K562 (cell line): Measurements from ENCODE around the gene TENM3. TPM values are rescaled to one million over a fixed set of nuclear protein-coding genes. Genes with fewer than 3 reads are reported as not detected.

Source experiments
- ATAC-seq: fragments of 200-7000 bp; cut with Tn5 transposase; 3 replicates; pipeline ENCODE4 v1.9.1; 2020; ENCODE audit warnings: moderate library complexity
- BruUV-seq: library from RNA; stranded (reverse); fragments of 400-500 nt; replicated peaks from 2 replicates; lab custom pipeline; 2021; lab: Mats Ljungman, UMichigan
- CTCF ChIA-PET: fragments of 300-600 bp; formaldehyde crosslinking; extraction: SDS; loops from one replicate; lab custom pipeline; 2021; ENCODE audit warnings: low intra/inter-chr PET ratio; lab: Yijun Ruan, JAX
- POLR2A ChIA-PET: fragments of 300-600, 350-650 bp; sonication (Branson Sonifier 250); formaldehyde crosslinking; extraction: SDS; loops from one replicate; lab custom pipeline; 2021; ENCODE audit warnings: antibody characterized with exemption, inconsistent platforms; lab: Yijun Ruan, JAX
- DNase-seq, 4 experiments: peaks; one replicate each; pipeline versions ENCODE4 v3.0.0 to v3.0.0-alpha.2; 2011 to 2018; ENCODE audit warnings: low spot score in 3 of 4, mixed read lengths in 3 of 4; ENCODE audit errors: extremely low read depth in 1 of 4
- FAIRE-seq: peaks from 2 replicates; lab custom pipeline; 2011; peaks lifted over from hg19 to GRCh38; lab: Jason Lieb, UNC
- H2AFZ ChIP-seq: 2 replicates; pipeline ENCODE4 v1.6.0; 2011; ENCODE audit warnings: low read depth, low read length, control low read depth, inconsistent platforms
- H3K27ac ChIP-seq: fragments of 200-600 bp; 3 replicates; pipeline ENCODE4 v1.8.0; 2011; ENCODE audit warnings: low read depth, mild to moderate bottlenecking, control low read depth, inconsistent platforms, low read length, moderate library complexity, mixed read lengths; ENCODE audit errors: extremely low read depth
- H3K27me3 ChIP-seq, 2 experiments: fragments of 300-600 bp in 1 of 2; 2 replicates in 1 of 2; 3 replicates in 1 of 2; pipeline versions ENCODE4 v1.6.0 to v1.8.0; 2011; ENCODE audit warnings: inconsistent platforms in 2 of 2, low read length in 2 of 2, mild to moderate bottlenecking in 1 of 2, mixed read lengths in 1 of 2, moderate library complexity in 1 of 2; ENCODE audit not compliant: control insufficient read depth in 2 of 2, insufficient read depth in 2 of 2
- H3K36me3 ChIP-seq: fragments of 300-600 bp; 3 replicates; pipeline ENCODE4 v1.8.0; 2011; ENCODE audit warnings: mild to moderate bottlenecking, low read length, inconsistent platforms; ENCODE audit not compliant: control insufficient read depth, insufficient read depth
- H3K4me1 ChIP-seq, 2 experiments: fragments of 200-600 bp in 1 of 2; replicated peaks in 1 of 2; 2 replicates in 1 of 2; 3 replicates in 1 of 2; pipeline versions ENCODE4 v1.5.1 to v1.8.0; 2011; ENCODE audit warnings: inconsistent platforms in 2 of 2, low read length in 2 of 2, mild to moderate bottlenecking in 1 of 2, mixed read lengths in 1 of 2, moderate library complexity in 1 of 2; ENCODE audit not compliant: control insufficient read depth in 2 of 2, insufficient read depth in 2 of 2
- H3K4me2 ChIP-seq: 2 replicates; pipeline ENCODE4 v1.6.1; 2011; ENCODE audit warnings: low read length, control low read depth, inconsistent platforms, mixed read lengths; ENCODE audit not compliant: insufficient read depth
- H3K4me3 ChIP-seq: fragments of 200-600 bp; sonication (generic), shearing (Covaris generic); 2 replicates; pipeline ENCODE4 v1.5.1; 2016; ENCODE audit warnings: control low read depth, inconsistent platforms
- H3K79me2 ChIP-seq: fragments of 200-600 bp; 3 replicates; pipeline ENCODE4 v1.8.0; 2011; ENCODE audit warnings: low read length, inconsistent platforms; ENCODE audit not compliant: control insufficient read depth, insufficient read depth
- H3K9ac ChIP-seq, 2 experiments: 2 replicates each; pipeline versions ENCODE4 v1.6.0 to v1.6.1; 2011; ENCODE audit warnings: low read depth in 2 of 2, low read length in 2 of 2, control low read depth in 1 of 2, inconsistent platforms in 1 of 2, mild to moderate bottlenecking in 1 of 2, mixed read lengths in 1 of 2; ENCODE audit not compliant: insufficient read depth in 1 of 2
- H3K9me1 ChIP-seq: one replicate; pipeline ENCODE4 v1.6.0; 2011; ENCODE audit warnings: inconsistent platforms, mild to moderate bottlenecking, low read length, moderate library complexity; ENCODE audit not compliant: control insufficient read depth, insufficient read depth
- H3K9me3 ChIP-seq: replicated peaks from 2 replicates; pipeline ENCODE4 v1.5.1; 2011; ENCODE audit warnings: low read depth, low read length, inconsistent platforms; ENCODE audit not compliant: control insufficient read depth, insufficient read depth
- H4K20me1 ChIP-seq: replicated peaks from 2 replicates; pipeline ENCODE4 v1.6.1; 2011; ENCODE audit warnings: low read length, inconsistent platforms, mixed read lengths; ENCODE audit not compliant: control insufficient read depth, insufficient read depth
- CREB5 ChIP-seq: fragments of 250-450 bp; sonication (Bioruptor Pico); IDR thresholded peaks from 2 replicates; pipeline ENCODE4 v1.5.0; 2020; ENCODE audit warnings: mild to moderate bottlenecking
- GABPA ChIP-seq: fragments of 200-800 bp; sonication (Bioruptor generic); conservative IDR thresholded peaks from 2 replicates; pipeline ENCODE4 v1.6.1; 2016; ENCODE audit warnings: low read depth, missing genetic modification characterization, missing compliant biosample characterization
- KLF13 ChIP-seq: fragments of 450-650 bp; IDR thresholded peaks from 2 replicates; pipeline ENCODE4 v1.6.1; 2016; ENCODE audit warnings: missing genetic modification characterization, low read depth, mild to moderate bottlenecking, missing compliant biosample characterization, moderate library complexity, borderline replicate concordance
- MNT ChIP-seq, 2 experiments: fragments of 450-650 bp; conservative IDR thresholded peaks; 2 replicates each; pipeline ENCODE4 v1.6.1; 2017; ENCODE audit warnings: mild to moderate bottlenecking in 2 of 2, moderate library complexity in 2 of 2
- NRF1 ChIP-seq, 2 experiments: fragments of 450-650 bp; IDR thresholded peaks in 1 of 2; conservative IDR thresholded peaks in 1 of 2; 2 replicates each; pipeline ENCODE4 v1.6.1; 2014; ENCODE audit warnings: mild to moderate bottlenecking in 2 of 2
- PBX2 ChIP-seq, 2 experiments: IDR thresholded peaks in 1 of 2; conservative IDR thresholded peaks in 1 of 2; 2 replicates each; pipeline ENCODE4 v1.6.1; 2016; ENCODE audit warnings: low read depth in 2 of 2, mild to moderate bottlenecking in 1 of 2, missing compliant biosample characterization in 1 of 2, missing genetic modification characterization in 1 of 2, moderate library complexity in 1 of 2
- PCBP2 ChIP-seq: fragments of 200-400 bp; formaldehyde crosslinking; IDR thresholded peaks from 2 replicates; pipeline ENCODE4 v1.6.1; 2018; ENCODE audit warnings: low read length, low read depth, mild to moderate bottlenecking, moderate library complexity; ENCODE audit not compliant: poor library complexity, severe bottlenecking
- PREB ChIP-seq: sonication (generic); formaldehyde crosslinking; IDR thresholded peaks from 2 replicates; pipeline ENCODE4 v1.8.1; 2023; ENCODE audit warnings: mild to moderate bottlenecking, missing genetic modification reagents
- SP2 ChIP-seq: IDR thresholded peaks from 2 replicates; pipeline ENCODE4 v1.6.1; 2011; ENCODE audit warnings: mild to moderate bottlenecking, low read depth, low read length, moderate library complexity; ENCODE audit not compliant: poor library complexity, severe bottlenecking; ENCODE audit errors: extremely low read depth
- SRSF9 ChIP-seq: fragments of 200-400 bp; formaldehyde crosslinking; IDR thresholded peaks from 2 replicates; pipeline ENCODE4 v1.6.1; 2017; ENCODE audit warnings: low read depth, low read length, borderline replicate concordance
- ZNF324 ChIP-seq: fragments of 250-450 bp; sonication (Bioruptor Pico); IDR thresholded peaks from 2 replicates; pipeline ENCODE4 v1.4.0; 2020; ENCODE audit warnings: mild to moderate bottlenecking
- WGBS: fragments of 100-300 bp; shearing (Covaris generic); methylation state at CpG from one replicate; pipeline ENCODE4 v1.1.6; 2016; ENCODE audit warnings: low coverage, mixed read lengths; ENCODE audit not compliant: insufficient coverage; ENCODE audit errors: missing lambda C conversion rate; 5-methylcytosine and 5-hydroxymethylcytosine counted together
- in situ Hi-C: fragments of 300-500 bp; cut with MboI; formaldehyde crosslinking; loops from 4 replicates; pipeline ENCODE4 v1.15.0; 2018; ENCODE audit warnings: inconsistent platforms, mixed read lengths
- intact Hi-C: fragments of 100-400 bp; cut with micrococcal nuclease; formaldehyde crosslinking; loops from 2 replicates; pipeline ENCODE4 v1.14.2; 2022
- polyA plus RNA-seq, 8 experiments: library from polyadenylated mRNA; depleted of rRNA in 4 of 8; stranded (reverse) in 5 of 8; unstranded in 3 of 8; fragments of >200 nt; fragmentation: Nextera tagmentation in 2 of 8; fragmentation: Illumina TruSeq in 1 of 8; extraction: Ambion mirVana in 2 of 8; extraction: Trizol in 1 of 8; gene quantifications; 2 replicates each; pipeline versions ENCODE4 v1.2.1 to v1.2.3, GENCODE V29; 2011 to 2014; ENCODE audit warnings: inconsistent platforms in 1 of 8, missing spikeins in 1 of 8
- total RNA-seq, 7 experiments: library from RNA; depleted of rRNA in 6 of 7; stranded (reverse); fragments of >200 nt in 6 of 7; fragmentation: Illumina TruSeq in 2 of 7; extraction: Trizol in 2 of 7; gene quantifications; 2 replicates each; pipeline versions ENCODE4 v1.2.1 to v1.2.3, GENCODE V29; 2011 to 2021; ENCODE audit warnings: low replicate concordance in 1 of 7

TENM3 gene
- total and polyA plus RNA-seq, 9 of the 15 experiments (the other 6 are each of a cell fraction or from before 2014, with no cell fraction given): 0.01 to 0.02 TPM; not detected in 7

DNA sequence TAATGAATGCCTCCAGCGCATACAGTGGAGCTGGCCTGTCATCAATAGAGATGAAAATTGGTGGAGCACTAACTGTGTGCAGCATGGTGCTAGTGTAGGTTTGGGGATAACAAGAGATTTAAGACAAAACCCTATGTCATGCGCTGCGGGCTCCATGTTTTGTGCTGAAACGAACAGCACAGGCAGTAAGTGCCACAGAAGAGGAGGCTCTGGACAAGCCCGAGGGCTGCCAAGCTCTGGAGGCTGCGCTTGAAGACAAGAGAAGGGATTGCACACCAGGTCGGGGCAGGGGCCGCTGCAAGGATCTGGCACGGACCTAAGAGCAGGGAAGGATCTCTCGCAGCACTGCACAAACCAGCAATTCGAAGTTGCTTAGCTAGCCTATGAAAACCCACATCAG lies 35.5 kb downstream of the TENM3 start:
- 0% methylated on average over 10 of the region's 11 CpGs for WGBS
- in situ Hi-C loops (no loop called here), intact Hi-C loops (no loop called here)
- Histone ChIP-seq H3K9me3 (no peaks in the 10 kb centered on the region), H3K79me2 (no peaks in the 10 kb centered on the region), H4K20me1 (no peaks in the 10 kb centered on the region), H2AFZ (no peak overlapping the region), H3K4me2 (no peak overlapping the region), H3K4me1 (no peaks in the 10 kb centered on the region), H3K36me3 (no peaks in the 10 kb centered on the region), H3K27me3 (peaks cover 0 to 2% of the 10 kb centered on the region in 2 experiments; a peak in 2 of 5 replicates), H3K9me1 (no peaks in the 10 kb centered on the region), H3K4me3 (no peak overlapping the region), H3K9ac (no peak overlapping the region; a peak in 1 of 4 replicates), H3K27ac (no peak overlapping the region)
- no peak for DNase-seq
- FAIRE-seq: no peak
- CTCF ChIA-PET: no interaction called here
- TF ChIP-seq PCBP2 (no peak), MNT (conservative IDR thresholded peaks at IDR 0.05) (no peak), PREB (CRISPR knock-in tag) (no peak), SP2 (no peak), NRF1 (conservative IDR thresholded peaks at IDR 0.05 in 1 of 2, IDR thresholded peaks at IDR 0.05 in 1 of 2) (no peak), SRSF9 (no peak), ZNF324 (CRISPR knock-in tag) (no peak), KLF13 (no peak), PBX2 (CRISPR knock-in tag; IDR thresholded peaks at IDR 0.05; ENCODE audit: low read depth) (no peak), PBX2 (tag; conservative IDR thresholded peaks at IDR 0.05; ENCODE audit: low read depth) (no peak), GABPA (tag) (no peak), CREB5 (no peak)
- no peak for ATAC-seq
- no TSS peak for BruUV-seq
- POLR2A ChIA-PET: no interaction called here
